Upper lobe of left lung (tissue), 4 donors: ENCODE data around the gene NUP98.
"Not testable (repeated sequence)": the region's sequence is repeated elsewhere in the genome, so short reads cannot be mapped to it uniquely, and the experiment has no call there.

Experiments used
- POLR2A ChIP-seq, 4 donors: fragments of 450-650 bp; IDR thresholded peaks; one replicate each; pipeline ENCODE4 v1.5.1; 2016 to 2017; ENCODE audit warnings: antibody characterized with exemption in 4 of 4, mild to moderate bottlenecking in 2 of 4
- TF ChIP-seq, protein P1 (sequence below), 6 experiments: fragments of 450-650 bp in 4 of 6; fragments of 200-600 bp in 2 of 6; sonication (generic) in 2 of 6; IDR thresholded peaks; one replicate each; pipeline ENCODE4 v1.5.1; 2016 to 2019; ENCODE audit warnings: antibody characterized with exemption in 6 of 6

DNA sequence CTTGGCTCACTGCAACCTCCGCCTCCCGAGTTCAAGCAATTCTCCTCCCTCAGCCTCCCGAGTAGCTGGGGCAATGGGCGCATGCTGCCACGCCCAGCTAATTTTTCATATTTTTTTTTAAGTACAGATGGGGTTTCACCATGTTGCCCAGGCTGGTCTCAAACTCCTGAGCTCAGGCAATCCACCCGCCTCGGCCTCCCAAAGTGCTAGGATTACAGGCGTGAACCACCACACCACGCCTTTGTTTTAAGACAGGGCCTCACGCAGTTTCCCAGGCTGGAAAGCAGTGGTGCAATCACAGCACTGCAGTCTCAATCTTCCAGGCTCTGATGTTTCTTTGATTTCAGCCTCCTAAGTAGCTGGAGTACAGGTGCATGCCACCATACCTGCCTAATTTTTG is 3.0 kb downstream of the NUP98 start:
- TF ChIP-seq, protein P1, sequence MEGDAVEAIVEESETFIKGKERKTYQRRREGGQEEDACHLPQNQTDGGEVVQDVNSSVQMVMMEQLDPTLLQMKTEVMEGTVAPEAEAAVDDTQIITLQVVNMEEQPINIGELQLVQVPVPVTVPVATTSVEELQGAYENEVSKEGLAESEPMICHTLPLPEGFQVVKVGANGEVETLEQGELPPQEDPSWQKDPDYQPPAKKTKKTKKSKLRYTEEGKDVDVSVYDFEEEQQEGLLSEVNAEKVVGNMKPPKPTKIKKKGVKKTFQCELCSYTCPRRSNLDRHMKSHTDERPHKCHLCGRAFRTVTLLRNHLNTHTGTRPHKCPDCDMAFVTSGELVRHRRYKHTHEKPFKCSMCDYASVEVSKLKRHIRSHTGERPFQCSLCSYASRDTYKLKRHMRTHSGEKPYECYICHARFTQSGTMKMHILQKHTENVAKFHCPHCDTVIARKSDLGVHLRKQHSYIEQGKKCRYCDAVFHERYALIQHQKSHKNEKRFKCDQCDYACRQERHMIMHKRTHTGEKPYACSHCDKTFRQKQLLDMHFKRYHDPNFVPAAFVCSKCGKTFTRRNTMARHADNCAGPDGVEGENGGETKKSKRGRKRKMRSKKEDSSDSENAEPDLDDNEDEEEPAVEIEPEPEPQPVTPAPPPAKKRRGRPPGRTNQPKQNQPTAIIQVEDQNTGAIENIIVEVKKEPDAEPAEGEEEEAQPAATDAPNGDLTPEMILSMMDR (IDR thresholded peaks at IDR 0.05): not testable (repeated sequence)
- not testable (repeated sequence) for TF ChIP-seq POLR2A (IDR thresholded peaks at IDR 0.05)
